ENCODE measurements around the gene FABP3.

- no peak for TF ChIP-seq CTCF (conservative IDR thresholded peaks at IDR 0.05 in 1 of 2, IDR thresholded peaks at IDR 0.05 in 1 of 2; ENCODE audit: low read depth in 1 of 2, low read length in 2 of 2)
- no peak for TF ChIP-seq EZH2 (IDR thresholded peaks at IDR 0.05; ENCODE audit: low read length, missing control alignments)
Measured at GRCh38 chr1:31380181-31380580, 7.3 kb upstream of the FABP3 start.

All from fibroblast of lung (primary cell).